HepG2 (cell line): ENCODE results near the gene RABEP2. TPM values are rescaled to one million over a fixed set of nuclear protein-coding genes. Genes with fewer than 3 reads are reported as not detected.

Source experiments
- AGO2 ChIP-seq: fragments of 200-400 bp; formaldehyde crosslinking; optimal IDR thresholded peaks from 2 replicates; pipeline ENCODE3; 2017; ENCODE audit warnings: mild to moderate bottlenecking, low read depth, low read length, moderate library complexity
- BORCS8-MEF2B ChIP-seq: sonication (generic); formaldehyde crosslinking; IDR thresholded peaks from 2 replicates; pipeline ENCODE4 v1.8.0; 2022; ENCODE audit warnings: mild to moderate bottlenecking, missing genetic modification reagents
- EP300 ChIP-seq, 3 experiments: sonication (generic) in 1 of 3; formaldehyde crosslinking in 1 of 3; IDR thresholded peaks; 2 replicates each; pipeline versions ENCODE4 v1.5.1 to v1.6.1; 2011 to 2020; ENCODE audit warnings: low read depth in 2 of 3, low read length in 2 of 3, borderline replicate concordance in 1 of 3, improper control_type of control experiment in 1 of 3, mild to moderate bottlenecking in 1 of 3, missing genetic modification reagents in 1 of 3, moderate library complexity in 1 of 3
- FOXM1 ChIP-seq: sonication (generic); formaldehyde crosslinking; IDR thresholded peaks from 2 replicates; pipeline ENCODE4 v1.5.0; 2020; ENCODE audit warnings: missing genetic modification reagents
- HIVEP1 ChIP-seq: sonication (generic); formaldehyde crosslinking; IDR thresholded peaks from 2 replicates; pipeline ENCODE4 v1.4.0; 2020; ENCODE audit warnings: mild to moderate bottlenecking, missing genetic modification reagents
- HNRNPL ChIP-seq: fragments of 200-400 bp; formaldehyde crosslinking; IDR thresholded peaks from 2 replicates; pipeline ENCODE4 v1.6.1; 2017; ENCODE audit warnings: mild to moderate bottlenecking, low read depth, low read length
- IRF9 ChIP-seq: sonication (generic); formaldehyde crosslinking; IDR thresholded peaks from 2 replicates; pipeline ENCODE4 v1.8.0; 2022; ENCODE audit warnings: missing genetic modification reagents, mild to moderate bottlenecking, borderline replicate concordance
- NFRKB ChIP-seq: fragments of 450-650 bp; IDR thresholded peaks from 2 replicates; pipeline ENCODE4 v1.6.1; 2017
- PHB2 ChIP-seq: fragments of 450-650 bp; IDR thresholded peaks from 2 replicates; pipeline ENCODE4 v1.6.1; 2018; ENCODE audit not compliant: partially characterized antibody
- REST ChIP-seq, 2 experiments: IDR thresholded peaks; 2 replicates each; pipeline ENCODE4 v1.6.1; 2011 to 2012; ENCODE audit warnings: low read length in 2 of 2, borderline replicate concordance in 1 of 2, low read depth in 1 of 2, mild to moderate bottlenecking in 1 of 2, moderate library complexity in 1 of 2
- RNF2 ChIP-seq: fragments of 450-650 bp; conservative IDR thresholded peaks from 2 replicates; pipeline ENCODE4 v1.6.1; 2016; ENCODE audit warnings: low read depth
- SNAPC2 ChIP-seq: sonication (generic); formaldehyde crosslinking; IDR thresholded peaks from 2 replicates; pipeline ENCODE4 v1.8.1; 2022; ENCODE audit warnings: mild to moderate bottlenecking, missing genetic modification reagents
- SOX6 ChIP-seq, 2 experiments: fragments of 450-650 bp in 1 of 2; sonication (generic) in 1 of 2; formaldehyde crosslinking in 1 of 2; IDR thresholded peaks; 2 replicates each; pipeline versions ENCODE4 v1.4.0 to v1.6.1; 2017 to 2020; ENCODE audit warnings: antibody characterized with exemption in 1 of 2, mild to moderate bottlenecking in 1 of 2, missing genetic modification reagents in 1 of 2
- TFDP1 ChIP-seq: IDR thresholded peaks from 2 replicates; pipeline ENCODE4 v1.6.1; 2016; ENCODE audit warnings: missing compliant biosample characterization, missing genetic modification reagents, borderline replicate concordance
- TOPORS ChIP-seq: sonication (generic); formaldehyde crosslinking; IDR thresholded peaks from 2 replicates; pipeline ENCODE4 v1.8.0; 2023; ENCODE audit warnings: mild to moderate bottlenecking, missing genetic modification reagents
- ZBTB25 ChIP-seq: IDR thresholded peaks from 2 replicates; pipeline ENCODE4 v1.6.1; 2018; ENCODE audit warnings: missing genetic modification reagents
- ZNF124 ChIP-seq: sonication (generic); formaldehyde crosslinking; IDR thresholded peaks from 2 replicates; pipeline ENCODE4 v1.4.0; 2020; ENCODE audit warnings: missing genetic modification reagents
- ZNF264 ChIP-seq: sonication (generic); formaldehyde crosslinking; IDR thresholded peaks from 2 replicates; pipeline ENCODE4 v1.4.0; 2020; ENCODE audit warnings: missing genetic modification reagents
- ZNF383 ChIP-seq: sonication (generic); formaldehyde crosslinking; IDR thresholded peaks from 2 replicates; pipeline ENCODE4 v1.4.0; 2020; ENCODE audit warnings: missing genetic modification reagents, mild to moderate bottlenecking, borderline replicate concordance
- ZNF496 ChIP-seq: sonication (generic); formaldehyde crosslinking; IDR thresholded peaks from 2 replicates; pipeline ENCODE4 v1.8.1; 2023; ENCODE audit warnings: mild to moderate bottlenecking, moderate library complexity, missing genetic modification reagents; ENCODE audit not compliant: insufficient replicate concordance
- ZNF616 ChIP-seq: sonication (generic); formaldehyde crosslinking; IDR thresholded peaks from 2 replicates; pipeline ENCODE4 v1.5.0; 2020; ENCODE audit warnings: low read depth, mild to moderate bottlenecking, missing genetic modification reagents
- ZNF766 ChIP-seq: sonication (generic); formaldehyde crosslinking; IDR thresholded peaks from 2 replicates; pipeline ENCODE4 v1.5.0; 2020; ENCODE audit warnings: missing genetic modification reagents, borderline replicate concordance
- ZSCAN9 ChIP-seq: IDR thresholded peaks from 2 replicates; pipeline ENCODE4 v1.6.1; 2016; ENCODE audit warnings: borderline replicate concordance
- polyA plus RNA-seq, 8 experiments: library from polyadenylated mRNA; depleted of rRNA in 3 of 8; stranded (reverse) in 7 of 8; unstranded in 1 of 8; fragments of >200 nt; fragmentation: Illumina TruSeq in 4 of 8; extraction: Trizol in 4 of 8; gene quantifications; 2 replicates each; pipeline versions ENCODE4 v1.2.1 to v1.2.3, GENCODE V29; 2011 to 2016; ENCODE audit warnings: low read depth in 4 of 8, missing spikeins in 1 of 8, mixed read lengths in 1 of 8; ENCODE audit not compliant: insufficient read depth in 1 of 8
- total RNA-seq, 5 experiments: library from RNA; depleted of rRNA; stranded (reverse); fragments of >200 nt; fragmentation: Illumina TruSeq; extraction: Trizol; gene quantifications; 2 replicates each; pipeline ENCODE4 v1.2.3, GENCODE V29; 2016; ENCODE audit warnings: low read depth in 1 of 5

The RABEP2 gene
- total and polyA plus RNA-seq, 2 of the 13 experiments (the other 11 are each of a cell fraction or from before 2014, with no cell fraction given): 10.8 to 18.4 TPM

- no peak for TF ChIP-seq ZBTB25 (CRISPR knock-in tag)
- no peak for TF ChIP-seq BORCS8-MEF2B (CRISPR knock-in tag)
- TF ChIP-seq ZNF496 (CRISPR knock-in tag): no peak
- TF ChIP-seq RNF2: no peak
- peak in 1 of 2 experiments; percentile 55; a peak in 1 of 4 replicates for TF ChIP-seq REST (IDR thresholded peaks at IDR 0.05; ENCODE audit: borderline replicate concordance in 1 of 2, low read depth in 1 of 2, low read length in 2 of 2)
- TF ChIP-seq TFDP1 (CRISPR knock-in tag): no peak
- TF ChIP-seq FOXM1: no peak
- no peak for TF ChIP-seq HNRNPL
- peak in 1 of 2 experiments; percentile 55; a peak in 1 of 4 replicates for TF ChIP-seq EP300 (IDR thresholded peaks at IDR 0.05; ENCODE audit: low read depth in 2 of 2, low read length in 2 of 2)
- TF ChIP-seq EP300 (CRISPR knock-in tag; IDR thresholded peaks at IDR 0.05; ENCODE audit: borderline replicate concordance): no peak
- TF ChIP-seq TOPORS (CRISPR knock-in tag): no peak
- no peak for TF ChIP-seq ZNF766
- no peak for TF ChIP-seq SNAPC2
- TF ChIP-seq IRF9 (CRISPR knock-in tag): no peak
- TF ChIP-seq AGO2: no peak
- TF ChIP-seq PHB2: no peak
- no peak for TF ChIP-seq ZNF383 (CRISPR knock-in tag)
- no peak for TF ChIP-seq ZNF124 (CRISPR knock-in tag)
- TF ChIP-seq ZNF616: no peak
- no peak for TF ChIP-seq SOX6 (IDR thresholded peaks at IDR 0.05)
- TF ChIP-seq SOX6 (CRISPR knock-in tag; IDR thresholded peaks at IDR 0.05): 0 out of 2 replicates have a peak, but pooled peaks have one; percentile 13
- TF ChIP-seq ZSCAN9 (CRISPR knock-in tag): no peak
- TF ChIP-seq ZNF264 (CRISPR knock-in tag): peak; percentile 89
- TF ChIP-seq HIVEP1: peak; percentile 29; the same call in 1 of the 2 replicates
- TF ChIP-seq NFRKB: no peak
Observed at GRCh38 chr16:28923652-28924398, 1.2 kb downstream of the RABEP2 start (continued).
